GM19395 (cell line): ENCODE results near the gene SRSF4.
"Not testable (repeated sequence)": the region's sequence is repeated elsewhere in the genome, so short reads cannot be mapped to it uniquely, and the experiment has no call there.

Experiments
- ATAC-seq: cut with Tn5 transposase; IDR thresholded peaks from one replicate; pipeline ENCODE4 v1.9.1; 2021; ENCODE audit warnings: mild to moderate bottlenecking, moderate library complexity; ENCODE audit not compliant: unreplicated experiment

Gene SRSF4

GRCh38 chr1:29166291-29166878 lies 15.3 kb downstream of the SRSF4 start:
- ATAC-seq = no peak

- no peak for ATAC-seq
These were observed 17.1 kb downstream of the SRSF4 start for GRCh38 chr1:29164588-29164987.

- ATAC-seq = no peak
These were observed 19.1 kb downstream of the SRSF4 start for GRCh38 chr1:29162476-29163138.

- no peak for ATAC-seq
These were observed 19.7 kb downstream of the SRSF4 start for GRCh38 chr1:29162025-29162424.

GRCh38 chr1:29159773-29160172 lies 21.9 kb downstream of the SRSF4 start:
- no peak for ATAC-seq

- ATAC-seq = no peak
These were observed 24.5 kb downstream of the SRSF4 start for GRCh38 chr1:29157269-29157601.

- ATAC-seq = no peak
These were observed 25.0 kb downstream of the SRSF4 start for GRCh38 chr1:29156543-29157268.

DNA sequence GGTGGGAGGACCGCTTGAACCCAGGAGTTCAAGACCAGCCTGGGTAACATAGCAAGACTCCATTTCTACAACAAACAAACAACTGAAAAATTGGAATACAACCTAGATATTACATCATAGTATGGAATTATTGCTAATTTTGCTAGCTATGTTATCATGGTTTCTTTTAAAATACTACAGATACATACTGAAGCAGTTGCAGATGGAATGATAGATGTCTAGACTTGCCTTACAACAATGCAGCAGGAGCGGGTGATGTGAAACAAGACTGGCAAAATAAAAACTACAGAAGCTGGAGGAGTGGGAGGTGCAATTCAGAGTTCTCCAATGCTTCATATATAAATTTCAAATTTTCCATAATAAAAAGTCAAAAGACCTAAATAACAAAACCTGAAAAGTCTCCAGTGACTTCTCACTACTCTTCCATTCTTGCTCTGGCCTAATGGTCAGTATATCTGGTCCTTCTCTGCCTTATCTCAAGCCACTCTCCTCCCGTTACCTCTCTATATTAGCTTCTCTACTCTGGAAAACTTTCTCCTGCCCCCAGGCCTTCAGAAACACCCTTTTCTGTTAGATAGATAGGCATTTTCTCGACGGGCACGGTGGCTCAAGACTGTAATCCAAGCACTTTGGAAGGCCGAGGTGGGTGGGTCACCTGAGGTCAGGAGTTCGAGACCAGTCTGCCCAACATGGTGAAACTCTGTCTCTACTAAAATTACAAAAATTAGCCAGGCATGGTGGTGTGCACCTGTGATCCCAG lies 29.5 kb downstream of the SRSF4 start:
- ATAC-seq = no peak

DNA sequence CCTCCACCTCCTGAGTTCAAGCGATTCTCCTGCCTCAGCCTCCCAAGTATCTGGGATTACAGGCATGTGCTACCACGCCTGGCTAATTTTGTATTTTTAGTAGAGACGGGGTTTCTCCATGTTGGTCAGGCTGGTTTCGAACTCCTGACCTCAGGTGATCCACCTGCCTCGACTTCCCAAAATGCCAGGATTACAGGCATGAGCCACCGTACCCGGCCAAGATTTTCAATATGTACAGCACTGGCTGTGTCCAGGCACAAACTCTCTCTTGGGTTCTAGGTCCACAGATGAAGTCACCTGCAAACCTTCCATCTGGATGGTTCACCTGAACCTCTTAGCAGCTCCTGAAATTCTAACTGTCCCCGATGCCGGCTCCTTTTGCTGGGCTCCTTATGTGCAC lies 31.4 kb downstream of the SRSF4 start:
- not testable (repeated sequence) for ATAC-seq

DNA sequence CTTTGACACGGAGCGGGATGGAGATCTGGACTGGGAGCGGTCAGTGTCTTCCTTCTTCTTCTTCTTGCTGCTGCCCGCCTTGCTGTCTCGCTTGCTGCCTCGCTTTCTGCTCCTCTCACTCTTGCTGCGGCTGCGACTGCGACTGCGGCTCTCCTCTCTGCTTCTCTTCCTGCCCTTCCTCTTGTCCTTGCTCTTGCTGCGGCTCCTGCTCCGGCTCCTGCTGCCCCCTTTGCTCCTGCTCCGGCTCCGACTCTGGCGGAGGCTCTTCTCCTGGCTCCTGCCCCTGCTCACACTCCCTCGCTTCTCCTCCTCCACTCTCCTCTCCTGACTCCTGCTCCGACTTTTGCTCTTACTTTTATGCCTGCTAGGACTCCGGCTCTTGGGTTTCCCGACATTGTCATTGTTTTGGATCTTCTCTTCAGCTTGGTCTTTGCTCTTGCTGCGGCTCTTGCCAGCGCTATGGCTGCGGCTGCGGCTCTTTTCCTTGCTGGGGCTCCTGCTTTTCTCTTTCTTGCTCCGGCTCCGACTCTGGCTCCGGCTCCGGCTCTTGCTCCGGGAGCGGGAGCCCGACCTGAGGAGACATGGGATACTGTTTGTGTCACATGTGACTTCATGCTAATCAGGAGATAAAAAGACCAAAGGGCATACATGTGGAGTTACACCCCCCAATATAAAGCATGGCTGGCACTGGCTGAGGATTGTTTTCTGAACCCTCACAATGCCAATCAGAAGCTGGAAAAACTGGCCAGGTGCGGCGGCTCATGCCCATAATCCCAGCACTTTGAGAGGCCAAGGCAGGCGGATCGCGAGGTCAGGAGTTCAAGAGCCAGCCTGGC lies 32.8 kb downstream of the SRSF4 start:
- no peak for ATAC-seq

GRCh38 chr1:29145739-29146437 lies 35.8 kb downstream of the SRSF4 start:
- ATAC-seq = no peak

GRCh38 chr1:29144178-29144577 lies 37.5 kb downstream of the SRSF4 start:
- ATAC-seq = no peak

DNA sequence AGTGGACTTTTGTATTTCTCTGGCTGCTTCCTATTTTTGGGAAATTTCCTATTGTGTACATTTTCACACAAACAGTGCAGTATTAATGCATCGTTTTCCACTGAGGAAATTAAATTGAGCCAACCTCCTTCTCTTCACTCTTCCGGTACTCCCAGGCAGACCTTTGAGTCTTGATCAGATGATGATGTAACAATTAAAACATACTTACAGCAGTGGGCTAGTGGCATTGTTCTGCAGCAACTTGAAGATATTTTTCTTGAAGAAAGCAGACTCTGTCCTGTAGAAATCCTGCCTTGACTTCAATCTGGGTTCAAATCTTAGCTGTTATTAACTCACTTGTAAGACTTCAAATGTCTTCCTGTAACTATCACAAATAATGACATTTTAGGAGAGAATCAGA lies 39.0 kb downstream of the SRSF4 start:
- ATAC-seq = no peak

- no peak for ATAC-seq
These were observed 45.2 kb downstream of the SRSF4 start for GRCh38 chr1:29136391-29136915.

GRCh38 chr1:29134695-29135028 lies 47.0 kb downstream of the SRSF4 start:
- ATAC-seq = no peak

GRCh38 chr1:29133861-29134694 lies 47.6 kb downstream of the SRSF4 start:
- ATAC-seq = no peak

DNA sequence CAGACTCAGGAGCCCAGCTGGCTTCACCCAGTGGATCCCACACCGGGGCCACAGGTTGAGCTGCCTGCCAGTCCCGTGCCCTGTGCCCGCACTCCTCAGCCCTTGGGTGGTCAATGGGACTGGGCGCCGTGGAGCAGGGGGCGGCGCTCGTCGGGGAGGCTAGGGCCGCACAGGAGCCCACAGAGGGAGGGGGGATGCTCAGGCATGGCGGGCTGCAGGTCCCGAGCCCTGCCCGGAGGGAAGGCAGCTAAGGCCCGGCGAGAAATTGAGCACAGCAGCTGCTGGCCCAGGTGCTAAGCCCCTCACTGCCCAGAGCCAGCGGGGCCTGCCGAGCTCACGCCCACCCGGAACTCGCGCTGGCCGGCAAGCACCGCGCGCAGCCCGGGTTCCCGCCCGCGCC lies 50.6 kb downstream of the SRSF4 start:
- ATAC-seq = not testable (repeated sequence)

DNA sequence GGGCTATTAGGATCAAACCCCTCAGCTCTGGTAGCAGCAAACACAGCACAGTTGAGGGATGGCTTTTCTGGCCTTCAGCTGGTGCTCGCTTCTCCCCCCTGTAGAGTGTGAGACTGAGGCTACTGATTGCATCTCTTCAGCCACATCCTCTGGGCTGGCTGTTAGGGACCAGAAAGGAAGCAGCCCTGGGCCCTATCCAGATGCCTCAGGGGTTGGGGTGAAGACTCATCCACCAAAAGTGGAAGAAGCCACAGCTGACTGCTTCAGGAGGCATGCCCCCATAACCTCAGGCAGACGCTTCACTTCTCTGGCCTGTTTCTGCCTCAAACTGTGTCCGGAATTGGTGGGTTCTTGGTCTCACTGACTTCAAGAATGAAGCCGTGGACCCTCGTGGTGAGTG lies 51.8 kb downstream of the SRSF4 start:
- ATAC-seq = no peak

DNA sequence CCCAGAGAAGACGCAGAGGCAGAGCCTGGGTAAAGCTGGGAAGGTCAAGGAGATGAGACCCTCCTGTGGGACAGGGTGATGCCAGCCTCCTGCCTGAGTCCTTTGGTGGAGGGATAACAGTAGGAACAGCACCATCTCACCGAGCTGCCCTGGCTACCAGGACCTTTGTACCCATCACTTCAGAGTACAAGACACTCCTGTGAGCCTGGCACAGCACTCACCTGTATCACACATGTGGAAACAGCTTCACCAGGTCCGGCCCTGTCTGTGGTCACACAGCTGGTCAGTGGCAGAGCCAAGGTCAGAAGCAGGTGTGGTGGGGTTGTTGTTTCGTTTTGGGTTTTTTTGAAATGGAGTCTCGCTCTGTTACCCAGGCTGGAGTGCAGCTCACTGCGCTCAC lies 53.0 kb downstream of the SRSF4 start:
- no peak for ATAC-seq
